GM06990 (cell line): Measurements from ENCODE around the gene PHLPP1.

ENCODE experiments used
- DNase-seq: peaks from one replicate; pipeline ENCODE4 v3.0.0-alpha.2; 2011; ENCODE audit not compliant: insufficient read length; ENCODE audit errors: extremely low read depth
- H3K27me3 ChIP-seq: replicated peaks from 2 replicates; pipeline ENCODE4 v1.6.0; 2011; ENCODE audit warnings: low read length; ENCODE audit not compliant: control insufficient read depth, insufficient read depth
- H3K36me3 ChIP-seq: 2 replicates; pipeline ENCODE4 v1.5.1; 2011; ENCODE audit warnings: low read length; ENCODE audit not compliant: control insufficient read depth, insufficient read depth
- H3K4me3 ChIP-seq: replicated peaks from 2 replicates; pipeline ENCODE4 v1.5.1; 2011; ENCODE audit warnings: low read depth, mild to moderate bottlenecking, control low read depth, low read length
- CTCF ChIP-seq: IDR thresholded peaks from 2 replicates; pipeline ENCODE4 v1.5.1; 2011; ENCODE audit warnings: low read length, control low read depth, mild to moderate bottlenecking, inconsistent platforms; ENCODE audit not compliant: insufficient read depth, poor library complexity, severe bottlenecking

The PHLPP1 gene

DNA sequence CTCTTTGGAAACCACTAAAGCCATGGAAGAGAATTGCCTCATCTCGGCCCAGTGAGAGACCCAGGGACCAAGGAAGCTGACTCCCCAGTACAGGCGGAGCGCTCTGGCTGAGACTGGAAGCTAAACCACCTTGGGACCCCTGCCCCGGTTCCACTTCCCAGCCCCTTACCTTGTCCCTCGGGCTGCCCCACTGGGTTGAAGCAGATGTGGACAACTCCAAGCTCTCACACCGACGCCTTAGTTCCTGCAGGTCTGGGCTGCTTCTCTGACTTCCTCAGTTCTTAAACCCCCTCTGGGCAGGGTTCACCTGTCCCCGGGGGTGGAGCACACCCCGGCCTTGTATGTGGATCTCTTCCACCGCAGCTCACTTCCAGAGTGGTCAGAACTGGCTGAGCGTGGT, 266.2 kb downstream of the PHLPP1 start:
- no peak for TF ChIP-seq CTCF
- no peaks in the 10 kb centered on the region for H3K27me3 ChIP-seq

DNA sequence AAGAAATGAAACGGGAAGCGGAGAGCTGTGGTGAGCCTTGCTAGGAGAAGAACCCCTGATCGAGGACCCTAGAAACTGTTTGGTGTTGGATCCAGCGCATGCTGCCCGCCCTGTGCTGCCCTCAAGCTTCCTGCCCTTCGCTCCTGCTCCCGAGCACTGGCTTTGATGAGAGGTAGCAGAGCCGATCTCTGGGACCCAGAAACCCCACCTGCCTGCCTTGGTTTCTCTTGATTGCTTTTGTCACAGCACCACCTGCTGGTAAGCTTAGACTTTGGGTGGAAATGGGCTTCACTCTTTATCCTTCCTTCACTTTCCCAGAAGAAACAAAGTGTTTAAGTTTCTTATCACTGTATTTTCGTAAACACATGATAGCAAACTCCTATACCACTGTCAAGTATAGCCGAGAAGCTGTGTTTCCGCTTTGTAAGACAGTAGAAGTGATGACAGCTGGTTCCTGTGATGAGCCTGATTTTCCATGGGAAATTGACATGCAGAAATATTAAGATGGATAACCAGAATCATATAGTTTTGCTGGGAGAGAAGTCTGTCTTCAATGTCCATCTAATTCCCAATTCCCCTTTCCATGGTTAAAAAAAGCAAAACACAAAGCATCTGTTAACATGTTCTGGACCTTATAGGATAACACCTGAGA, 267.4 kb downstream of the PHLPP1 start:
- no peak overlapping the region for H3K4me3 ChIP-seq
- TF ChIP-seq CTCF: peak; percentile 81
- H3K36me3 ChIP-seq: no peaks in the 10 kb centered on the region
- no peaks in the 10 kb centered on the region for H3K27me3 ChIP-seq
- no peak for DNase-seq

More for the DNA sequence above, 266.2 kb downstream of the PHLPP1 start:
- no peak for DNase-seq
- no peaks in the 10 kb centered on the region for H3K36me3 ChIP-seq
- H3K4me3 ChIP-seq: no peak overlapping the region

GRCh38 chr18:62984656-62985315, 269.4 kb downstream of the PHLPP1 start:
- Histone ChIP-seq H3K4me3 (no peak overlapping the region), H3K27me3 (no peaks in the 10 kb centered on the region), H3K36me3 (no peaks in the 10 kb centered on the region)
- no peak for DNase-seq
- TF ChIP-seq CTCF: no peak

DNA sequence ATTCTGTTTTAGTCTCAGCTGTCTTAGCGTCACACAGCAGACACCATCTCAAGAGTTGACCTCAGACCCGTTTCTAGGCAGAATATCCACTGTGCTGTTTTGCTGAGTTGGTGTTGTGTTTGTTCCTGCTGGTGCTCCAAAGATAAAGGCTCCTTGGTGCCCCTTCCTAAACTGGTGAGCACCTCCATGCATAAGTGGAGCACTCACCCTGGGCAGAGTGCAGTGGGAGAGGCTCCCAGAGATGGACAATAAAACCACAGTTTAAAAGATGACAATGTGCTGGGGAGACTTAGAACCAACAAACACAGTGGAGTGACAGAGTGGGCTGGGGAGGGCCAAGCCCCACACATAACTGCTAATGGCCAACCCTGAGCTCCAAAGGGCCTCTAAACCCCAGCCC, 271.1 kb downstream of the PHLPP1 start:
- no peak for DNase-seq
- Histone ChIP-seq H3K27me3 (no peaks in the 10 kb centered on the region), H3K4me3 (no peak overlapping the region), H3K36me3 (no peaks in the 10 kb centered on the region)
- no peak for TF ChIP-seq CTCF

GRCh38 chr18:62987055-62987830, 271.9 kb downstream of the PHLPP1 start:
- Histone ChIP-seq H3K27me3 (no peaks in the 10 kb centered on the region), H3K36me3 (no peaks in the 10 kb centered on the region), H3K4me3 (no peak overlapping the region)
- no peak for TF ChIP-seq CTCF
- DNase-seq: no peak
